Measurements from ENCODE around the gene ATP5F1B.

The ATP5F1B gene

DNA sequence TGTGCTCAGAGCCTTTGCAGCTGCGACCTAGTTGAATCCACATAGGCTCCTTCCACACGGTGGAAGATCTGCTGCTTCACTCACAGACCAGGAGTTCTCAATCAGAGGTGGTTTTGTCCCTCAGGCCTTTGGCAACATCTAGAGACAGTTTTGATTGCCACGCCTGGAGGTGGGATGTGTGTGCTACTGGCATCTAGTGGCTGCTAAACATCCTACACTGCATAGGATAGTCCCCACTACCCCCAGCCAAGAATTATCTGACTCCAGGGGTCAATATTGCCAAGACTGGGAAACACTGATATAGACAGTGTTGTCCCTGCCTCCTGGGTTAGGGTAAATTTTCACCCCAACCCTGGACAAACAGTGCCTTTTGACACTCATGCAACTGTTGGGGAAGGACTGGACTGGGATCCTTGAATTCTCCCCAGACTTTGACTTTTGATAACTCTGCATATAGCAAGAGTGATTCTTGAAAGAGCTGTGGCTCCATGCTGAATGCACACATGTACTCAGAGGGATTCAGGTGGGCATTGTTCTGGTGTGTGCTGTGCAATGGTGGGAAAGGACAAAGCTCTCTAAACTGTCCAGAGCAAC is 55.5 kb downstream of the ATP5F1B start:
- Mint-ChIP-seq H3K9me3 (no peaks in the 10 kb centered on the region), H3K36me3 (peaks cover 2% of the 10 kb centered on the region), H3K27me3 (peaks cover 6% of the 10 kb centered on the region), H3K27ac (no peak overlapping the region), H3K4me3 (no peak overlapping the region), H3K4me1 (peaks cover 2% of the 10 kb centered on the region)
- CTCF ChIA-PET, result interaction anchor here (0.5 to 6.6 kb wide), 12 partner anchors 9 to 399 kb away, joined by 3 to 47 read pairs (median 7); partner anchors contain the start of gene RBMS2
- DNase-seq, result peak; percentile 50

- Mint-ChIP-seq H3K36me3 (peaks cover 2% of the 10 kb centered on the region), H3K27me3 (peaks cover 6% of the 10 kb centered on the region), H3K27ac (no peak overlapping the region), H3K4me1 (peaks cover 2% of the 10 kb centered on the region), H3K9me3 (no peaks in the 10 kb centered on the region), H3K4me3 (no peak overlapping the region)
- CTCF ChIA-PET, result interaction anchor here (0.8 to 6.6 kb wide), 9 partner anchors 9 to 398 kb away, joined by 3 to 47 read pairs (median 15); partner anchors contain the start of gene RBMS2
- no peak for DNase-seq
Observed at GRCh38 chr12:56589783-56590182, 56.0 kb downstream of the ATP5F1B start.
